Measurements from ENCODE around the gene CDHR3. TPM values are rescaled to one million over a fixed set of nuclear protein-coding genes. Genes with fewer than 3 reads are reported as not detected.

CDHR3 gene
- total RNA-seq, 1 donor from 2014 or later = 10.6 TPM

DNA sequence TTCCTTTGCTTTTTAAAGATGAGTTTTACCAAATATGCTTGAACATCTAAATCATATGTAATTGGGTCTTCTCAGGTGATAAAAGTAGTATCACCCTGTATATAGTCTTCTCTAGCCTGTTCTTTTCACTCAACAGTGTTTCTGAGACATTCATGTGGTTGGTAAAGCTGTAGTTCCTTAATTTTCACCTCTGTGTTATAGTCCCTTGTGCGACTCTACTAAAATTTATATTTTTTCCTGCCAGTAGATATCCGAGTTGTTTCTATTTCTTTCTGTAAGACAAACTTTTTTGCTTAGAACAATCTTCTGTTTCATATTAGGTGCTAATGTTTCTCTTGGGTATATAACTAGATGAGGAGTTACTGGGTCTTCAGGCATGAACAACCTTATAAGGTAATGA lies 113.5 kb downstream of the CDHR3 start:
- Mint-ChIP-seq H3K9me3 (ENCODE audit: unreplicated experiment) (no peaks in the 10 kb centered on the region), H3K36me3 (ENCODE audit: low read depth, unreplicated experiment) (no peaks in the 10 kb centered on the region), H3K4me1 (ENCODE audit: unreplicated experiment) (peaks cover 56% of the 10 kb centered on the region), H3K4me3 (ENCODE audit: unreplicated experiment) (no peak overlapping the region), H3K27me3 (ENCODE audit: unreplicated experiment) (peaks cover 8% of the 10 kb centered on the region), H3K27ac (ENCODE audit: unreplicated experiment) (no peak overlapping the region)
- DNase-seq (ENCODE audit: low spot score) = no peak
- TF ChIP-seq, protein P1, sequence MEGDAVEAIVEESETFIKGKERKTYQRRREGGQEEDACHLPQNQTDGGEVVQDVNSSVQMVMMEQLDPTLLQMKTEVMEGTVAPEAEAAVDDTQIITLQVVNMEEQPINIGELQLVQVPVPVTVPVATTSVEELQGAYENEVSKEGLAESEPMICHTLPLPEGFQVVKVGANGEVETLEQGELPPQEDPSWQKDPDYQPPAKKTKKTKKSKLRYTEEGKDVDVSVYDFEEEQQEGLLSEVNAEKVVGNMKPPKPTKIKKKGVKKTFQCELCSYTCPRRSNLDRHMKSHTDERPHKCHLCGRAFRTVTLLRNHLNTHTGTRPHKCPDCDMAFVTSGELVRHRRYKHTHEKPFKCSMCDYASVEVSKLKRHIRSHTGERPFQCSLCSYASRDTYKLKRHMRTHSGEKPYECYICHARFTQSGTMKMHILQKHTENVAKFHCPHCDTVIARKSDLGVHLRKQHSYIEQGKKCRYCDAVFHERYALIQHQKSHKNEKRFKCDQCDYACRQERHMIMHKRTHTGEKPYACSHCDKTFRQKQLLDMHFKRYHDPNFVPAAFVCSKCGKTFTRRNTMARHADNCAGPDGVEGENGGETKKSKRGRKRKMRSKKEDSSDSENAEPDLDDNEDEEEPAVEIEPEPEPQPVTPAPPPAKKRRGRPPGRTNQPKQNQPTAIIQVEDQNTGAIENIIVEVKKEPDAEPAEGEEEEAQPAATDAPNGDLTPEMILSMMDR (IDR thresholded peaks at IDR 0.05; ENCODE audit: unreplicated experiment) = no peak

DNA sequence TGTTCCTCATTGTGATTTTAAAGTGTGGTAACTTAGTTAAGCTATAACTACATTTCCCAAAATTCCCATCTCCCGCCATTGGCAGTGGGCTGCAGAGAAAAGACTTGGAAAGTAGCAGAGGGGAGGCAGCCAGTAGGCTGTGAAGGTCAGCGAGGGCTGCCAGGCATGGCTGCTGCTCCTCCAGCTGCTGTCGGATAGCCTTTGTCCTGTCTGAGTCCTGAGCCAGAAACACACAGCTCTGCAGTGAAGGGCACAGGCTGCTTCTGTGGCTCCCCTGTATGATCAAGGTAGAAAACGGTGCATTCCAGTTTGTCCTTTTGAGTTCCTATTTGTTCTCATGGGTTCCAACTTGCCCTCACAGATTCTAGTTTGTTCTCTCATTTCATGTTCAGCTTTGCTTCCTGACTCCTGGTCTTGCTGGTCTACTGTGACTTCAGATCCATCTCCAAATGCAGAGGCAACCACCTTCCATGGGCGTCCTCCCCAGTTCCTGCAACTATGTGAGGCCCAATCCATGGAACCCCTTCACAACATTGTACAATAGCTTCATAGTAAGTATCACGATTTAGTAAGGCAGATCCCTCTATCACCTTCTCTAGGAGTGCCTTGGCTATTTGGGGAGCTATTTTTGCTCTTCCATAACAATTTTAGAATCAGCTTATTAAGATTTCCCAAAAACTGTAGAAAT lies 117.4 kb downstream of the CDHR3 start:
- H3K4me1 Mint-ChIP-seq (ENCODE audit: unreplicated experiment) = peaks cover 31% of the 10 kb centered on the region
- DNase-seq (ENCODE audit: low spot score) = no peak
- H3K27ac Mint-ChIP-seq (ENCODE audit: unreplicated experiment) = no peak overlapping the region
- peaks cover 4% of the 10 kb centered on the region for H3K27me3 Mint-ChIP-seq (ENCODE audit: unreplicated experiment)
- H3K9me3 Mint-ChIP-seq (ENCODE audit: unreplicated experiment) = no peaks in the 10 kb centered on the region
- no peak overlapping the region for H3K4me3 Mint-ChIP-seq (ENCODE audit: unreplicated experiment)
- no peaks in the 10 kb centered on the region for H3K36me3 Mint-ChIP-seq (ENCODE audit: low read depth, unreplicated experiment)
- TF ChIP-seq, protein P1 (IDR thresholded peaks at IDR 0.05; ENCODE audit: unreplicated experiment) = no peak

DNA sequence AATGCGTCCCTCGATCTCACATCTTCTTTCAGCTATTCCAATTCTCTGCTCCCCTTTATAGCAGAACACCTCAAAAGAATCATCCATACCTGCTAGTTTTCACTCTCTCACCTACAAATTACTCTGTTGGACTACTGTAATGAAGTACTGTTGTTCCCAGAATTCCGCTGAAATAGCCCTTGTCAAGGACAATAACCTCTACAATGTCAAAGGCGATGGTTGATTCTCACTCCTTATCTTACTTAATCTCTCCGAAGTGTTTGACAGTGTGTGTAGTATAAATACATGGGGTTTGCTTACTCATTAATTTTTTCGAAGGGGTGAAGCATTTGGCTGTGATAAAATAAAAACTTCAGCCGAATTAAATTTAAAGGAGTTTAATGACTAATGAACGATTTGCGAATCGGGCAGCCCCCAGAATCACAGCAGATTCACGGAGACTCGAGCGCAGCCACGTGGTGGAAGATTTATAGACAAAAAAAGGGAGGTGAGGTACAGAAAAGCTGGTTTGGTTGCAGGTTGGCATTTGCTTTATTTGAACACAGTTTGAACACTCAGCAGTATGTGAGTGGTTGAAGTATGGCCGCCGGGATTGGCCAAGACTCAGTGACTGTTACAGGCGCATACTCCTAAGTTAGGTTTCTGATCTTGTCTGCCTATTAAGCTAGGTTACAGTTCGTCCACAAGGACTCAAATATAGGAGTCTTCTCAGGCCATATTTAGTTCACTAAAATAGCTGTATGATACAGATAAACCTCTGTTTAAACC lies 119.2 kb downstream of the CDHR3 start:
- DNase-seq (ENCODE audit: low spot score) = no peak
- H3K27me3 Mint-ChIP-seq (ENCODE audit: unreplicated experiment) = peaks cover 4% of the 10 kb centered on the region
- TF ChIP-seq, protein P1 (IDR thresholded peaks at IDR 0.05; ENCODE audit: unreplicated experiment) = no peak
- no peaks in the 10 kb centered on the region for H3K9me3 Mint-ChIP-seq (ENCODE audit: unreplicated experiment)
- H3K36me3 Mint-ChIP-seq (ENCODE audit: low read depth, unreplicated experiment) = no peaks in the 10 kb centered on the region
- H3K4me1 Mint-ChIP-seq (ENCODE audit: unreplicated experiment) = peaks cover 25% of the 10 kb centered on the region
- no peak overlapping the region for H3K27ac Mint-ChIP-seq (ENCODE audit: unreplicated experiment)
- H3K4me3 Mint-ChIP-seq (ENCODE audit: unreplicated experiment) = no peak overlapping the region

Other genes with a start within 250 kb of the CDHR3 start
- 18.4 TPM for gene ATXN7L1, start 86.7 kb upstream of the CDHR3 start, total RNA-seq (ENCODE audit: unreplicated experiment)
- gene SYPL1, start 149.0 kb downstream of the CDHR3 start, total RNA-seq (ENCODE audit: unreplicated experiment) = 92.7 TPM

Measured in endothelial cell (in vitro differentiated cells).